ENCODE data around the gene FBXO31.

GRCh38 chr16:87384162-87384874 lies 742 bp upstream of the FBXO31 start:
- TF ChIP-seq POLR2AphosphoS5 (IDR thresholded peaks at IDR 0.05) (peak; percentile 29), CTCF (IDR thresholded peaks at IDR 0.05) (no peak)
